Neural cell (in vitro differentiated cells): ENCODE results near the gene TNNT3. TPM values are rescaled to one million over a fixed set of nuclear protein-coding genes. Genes with fewer than 3 reads are reported as not detected.

Experiments
- H2AFZ ChIP-seq: fragments of 200-600, 300-800 bp; sonication (generic), shearing (Covaris generic); 2 replicates; pipeline ENCODE4 v1.6.0; 2014; ENCODE audit warnings: low read depth, mild to moderate bottlenecking, antibody characterized with exemption, low read length, moderate library complexity
- H3F3A ChIP-seq: fragments of 200-600 bp; shearing (Covaris generic); 2 replicates; pipeline ENCODE4 v1.6.1; 2016; ENCODE audit warnings: mild to moderate bottlenecking, moderate library complexity, mixed read lengths, antibody characterized with exemption, low read length; ENCODE audit not compliant: insufficient read depth, poor library complexity, severe bottlenecking
- H3K27ac ChIP-seq: fragments of 200-600, 300-800 bp; sonication (generic), shearing (Covaris generic); 2 replicates; pipeline ENCODE4 v1.5.1; 2014; ENCODE audit warnings: mild to moderate bottlenecking, low read length, moderate library complexity
- H3K27me3 ChIP-seq: fragments of 300-800, 200-600 bp; sonication (generic), shearing (Covaris generic); 2 replicates; pipeline ENCODE4 v1.6.0; 2014; ENCODE audit warnings: mild to moderate bottlenecking, low read depth, low read length, moderate library complexity; ENCODE audit not compliant: insufficient read depth
- H3K36me3 ChIP-seq: fragments of 300-800, 200-600 bp; sonication (generic), shearing (Covaris generic); 2 replicates; pipeline ENCODE4 v1.5.1; 2014; ENCODE audit warnings: mild to moderate bottlenecking, antibody characterized with exemption, low read length, moderate library complexity; ENCODE audit not compliant: insufficient read depth
- H3K4me2 ChIP-seq: fragments of 300-800, 200-600 bp; sonication (generic), shearing (Covaris generic); 2 replicates; pipeline ENCODE4 v1.6.0; 2014; ENCODE audit warnings: mild to moderate bottlenecking, low read length
- H3K4me3 ChIP-seq: fragments of 300-800, 200-600 bp; sonication (generic), shearing (Covaris generic); 2 replicates; pipeline ENCODE4 v1.5.1; 2014; ENCODE audit warnings: mild to moderate bottlenecking, low read length, moderate library complexity
- H3K79me2 ChIP-seq: fragments of 200-600 bp; shearing (Covaris generic); replicated peaks from 2 replicates; pipeline ENCODE4 v1.6.0; 2014; ENCODE audit warnings: mild to moderate bottlenecking, low read length, moderate library complexity; ENCODE audit not compliant: insufficient read depth
- H3K9ac ChIP-seq: fragments of 300-800, 200-600 bp; sonication (generic), shearing (Covaris generic); 2 replicates; pipeline ENCODE4 v1.6.1; 2016; ENCODE audit warnings: mild to moderate bottlenecking, low read length, mixed read lengths
- H3K9me2 ChIP-seq: fragments of 200-600 bp; shearing (Covaris generic); 2 replicates; pipeline ENCODE4 v1.6.1; 2016; ENCODE audit warnings: mild to moderate bottlenecking, low read length, mixed read lengths; ENCODE audit not compliant: insufficient read depth
- H3K9me3 ChIP-seq: fragments of 200-600, 300-800 bp; sonication (generic), shearing (Covaris generic); 2 replicates; pipeline ENCODE4 v1.6.1; 2016; ENCODE audit warnings: mild to moderate bottlenecking, mixed run types, low read length, moderate library complexity, mixed read lengths
- H4K20me1 ChIP-seq: fragments of 200-600 bp; shearing (Covaris generic); 2 replicates; pipeline ENCODE4 v1.6.1; 2016; ENCODE audit warnings: mild to moderate bottlenecking, mixed run types; ENCODE audit not compliant: insufficient read depth
- EP300 ChIP-seq: fragments of 450-650 bp; conservative IDR thresholded peaks from 2 replicates; pipeline ENCODE4 v1.6.1; 2014; ENCODE audit warnings: antibody characterized with exemption, mild to moderate bottlenecking, moderate library complexity; ENCODE audit not compliant: poor library complexity, severe bottlenecking
- EZH2 ChIP-seq: fragments of 200-600, 300-800 bp; shearing (Covaris generic), sonication (generic); IDR thresholded peaks from 2 replicates; pipeline ENCODE4 v1.6.1; 2014; ENCODE audit warnings: antibody characterized with exemption, low read length, borderline replicate concordance, mild to moderate bottlenecking; ENCODE audit not compliant: insufficient read depth, poor library complexity, severe bottlenecking
- MXI1 ChIP-seq: fragments of 450-650 bp; conservative IDR thresholded peaks from 2 replicates; pipeline ENCODE4 v1.6.1; 2014; ENCODE audit warnings: antibody characterized with exemption, mild to moderate bottlenecking; ENCODE audit not compliant: poor library complexity, severe bottlenecking
- POLR2AphosphoS5 ChIP-seq: IDR thresholded peaks from 2 replicates; pipeline ENCODE4 v1.6.1; 2012
- RAD21 ChIP-seq: fragments of 450-650 bp; conservative IDR thresholded peaks from 2 replicates; pipeline ENCODE4 v1.6.1; 2014; ENCODE audit warnings: antibody characterized with exemption, mild to moderate bottlenecking, moderate library complexity
- REST ChIP-seq: IDR thresholded peaks from 2 replicates; pipeline ENCODE4 v1.6.1; 2012; ENCODE audit warnings: borderline replicate concordance
- SMC3 ChIP-seq: fragments of 450-650 bp; conservative IDR thresholded peaks from 2 replicates; pipeline ENCODE4 v1.6.1; 2014; ENCODE audit warnings: antibody characterized with exemption, mild to moderate bottlenecking, moderate library complexity; ENCODE audit not compliant: poor library complexity
- TAF1 ChIP-seq: IDR thresholded peaks from 2 replicates; pipeline ENCODE4 v1.6.1; 2012; ENCODE audit warnings: low read depth
- polyA plus RNA-seq: library from polyadenylated mRNA; depleted of rRNA; stranded (reverse); fragments of >200 nt; gene quantifications from 2 replicates; pipeline ENCODE4 v1.2.3, GENCODE V29; 2014
- TF ChIP-seq, protein P1 (sequence below): fragments of 450-650 bp; IDR thresholded peaks from 2 replicates; pipeline ENCODE4 v1.5.1; 2014; ENCODE audit warnings: antibody characterized with exemption, mild to moderate bottlenecking, moderate library complexity; ENCODE audit not compliant: poor library complexity, severe bottlenecking

TNNT3 gene
- polyA plus RNA-seq, 1 donor from 2014 or later: not detected

GRCh38 chr11:1966531-1966930 is 47.0 kb downstream of the TNNT3 start:
- no peak overlapping the region for H3K4me2 ChIP-seq
- no peaks in the 10 kb centered on the region for H3K27me3 ChIP-seq
- H3K9me2 ChIP-seq: no peaks in the 10 kb centered on the region
- H2AFZ ChIP-seq: no peak overlapping the region
- H3K9me3 ChIP-seq: no peaks in the 10 kb centered on the region
- no peaks in the 10 kb centered on the region for H3F3A ChIP-seq
- H3K9ac ChIP-seq: no peak overlapping the region
- no peak for TF ChIP-seq POLR2AphosphoS5
- TF ChIP-seq MXI1: no peak
- TF ChIP-seq RAD21: no peak
- no peak for TF ChIP-seq REST
- TF ChIP-seq, protein P1, sequence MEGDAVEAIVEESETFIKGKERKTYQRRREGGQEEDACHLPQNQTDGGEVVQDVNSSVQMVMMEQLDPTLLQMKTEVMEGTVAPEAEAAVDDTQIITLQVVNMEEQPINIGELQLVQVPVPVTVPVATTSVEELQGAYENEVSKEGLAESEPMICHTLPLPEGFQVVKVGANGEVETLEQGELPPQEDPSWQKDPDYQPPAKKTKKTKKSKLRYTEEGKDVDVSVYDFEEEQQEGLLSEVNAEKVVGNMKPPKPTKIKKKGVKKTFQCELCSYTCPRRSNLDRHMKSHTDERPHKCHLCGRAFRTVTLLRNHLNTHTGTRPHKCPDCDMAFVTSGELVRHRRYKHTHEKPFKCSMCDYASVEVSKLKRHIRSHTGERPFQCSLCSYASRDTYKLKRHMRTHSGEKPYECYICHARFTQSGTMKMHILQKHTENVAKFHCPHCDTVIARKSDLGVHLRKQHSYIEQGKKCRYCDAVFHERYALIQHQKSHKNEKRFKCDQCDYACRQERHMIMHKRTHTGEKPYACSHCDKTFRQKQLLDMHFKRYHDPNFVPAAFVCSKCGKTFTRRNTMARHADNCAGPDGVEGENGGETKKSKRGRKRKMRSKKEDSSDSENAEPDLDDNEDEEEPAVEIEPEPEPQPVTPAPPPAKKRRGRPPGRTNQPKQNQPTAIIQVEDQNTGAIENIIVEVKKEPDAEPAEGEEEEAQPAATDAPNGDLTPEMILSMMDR: no peak
- TF ChIP-seq EZH2: no peak
- no peak for TF ChIP-seq TAF1
- no peak for TF ChIP-seq EP300
- no peak for TF ChIP-seq SMC3
- no peak overlapping the region for H3K27ac ChIP-seq
- H3K79me2 ChIP-seq: no peaks in the 10 kb centered on the region
- H3K4me3 ChIP-seq: no peak overlapping the region
- H3K36me3 ChIP-seq: no peaks in the 10 kb centered on the region
- H4K20me1 ChIP-seq: no peaks in the 10 kb centered on the region

GRCh38 chr11:1967641-1968225 is 48.2 kb downstream of the TNNT3 start:
- H3F3A ChIP-seq: no peaks in the 10 kb centered on the region
- H3K4me2 ChIP-seq: no peak overlapping the region
- H3K9me2 ChIP-seq: no peaks in the 10 kb centered on the region
- H3K36me3 ChIP-seq: no peaks in the 10 kb centered on the region
- H4K20me1 ChIP-seq: no peaks in the 10 kb centered on the region
- H2AFZ ChIP-seq: no peak overlapping the region
- no peaks in the 10 kb centered on the region for H3K9me3 ChIP-seq
- no peaks in the 10 kb centered on the region for H3K79me2 ChIP-seq
- TF ChIP-seq REST: no peak
- no peak overlapping the region for H3K9ac ChIP-seq
- no peak overlapping the region for H3K4me3 ChIP-seq
- H3K27ac ChIP-seq: no peak overlapping the region
- no peaks in the 10 kb centered on the region for H3K27me3 ChIP-seq
